SIG-M5 treated with dmso at 0.1 percent for 504 hours (cell line): ENCODE measurements around the gene KLHL2.

ENCODE experiments used
- DNase-seq: peaks from one replicate; lab custom pipeline; 2025; ENCODE audit not compliant: unreplicated experiment; lab: John Stamatoyannopoulos, UW

The KLHL2 gene

GRCh38 chr4:165360985-165361670 lies 153.8 kb downstream of the KLHL2 start:
- DNase-seq: no peak

GRCh38 chr4:165361810-165362209 lies 154.4 kb downstream of the KLHL2 start:
- DNase-seq: no peak

GRCh38 chr4:165364452-165365080 lies 157.2 kb downstream of the KLHL2 start:
- DNase-seq: no peak

GRCh38 chr4:165367040-165367439 lies 159.7 kb downstream of the KLHL2 start:
- no peak for DNase-seq

GRCh38 chr4:165368114-165368513 lies 160.8 kb downstream of the KLHL2 start:
- DNase-seq: no peak

- no peak for DNase-seq
These were observed 161.2 kb downstream of the KLHL2 start for GRCh38 chr4:165368567-165368966.

- DNase-seq: peak; percentile 53
These were observed 162.2 kb downstream of the KLHL2 start for GRCh38 chr4:165369522-165369921.

- DNase-seq: no peak
These were observed 163.2 kb downstream of the KLHL2 start for GRCh38 chr4:165370530-165370929.
